ENCODE results near the gene FSTL5. TPM values are rescaled to one million over a fixed set of nuclear protein-coding genes. Genes with fewer than 3 reads are reported as not detected.

FSTL5 gene
- total and polyA plus RNA-seq, 2 of the 8 experiments (the other 6 are each of a cell fraction or from before 2014, with no cell fraction given) = 0.09 to 0.32 TPM

DNA sequence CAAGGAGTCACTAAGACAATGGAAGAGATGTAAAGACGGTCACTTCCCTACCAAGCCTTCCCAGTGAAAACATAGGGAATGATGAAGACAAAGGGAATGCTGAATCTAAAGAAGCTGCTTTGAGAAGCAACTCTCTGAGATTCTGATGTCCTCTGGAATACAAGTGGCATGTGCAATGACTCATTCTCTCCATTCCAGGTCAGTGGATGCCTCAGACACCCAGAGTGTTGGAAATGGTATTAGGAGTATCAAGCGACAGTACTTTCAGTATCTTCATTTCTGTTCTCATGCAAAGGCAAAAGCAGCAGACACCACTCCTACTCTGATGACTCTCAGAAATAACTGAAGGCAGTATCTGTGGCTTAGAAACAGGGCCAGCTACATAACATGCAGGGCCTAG lies 102.6 kb downstream of the FSTL5 start:
- Histone ChIP-seq H3K27ac (ENCODE audit: low read depth, low read length) (no peak overlapping the region), H2BK20ac (ENCODE audit: low read length) (no peak overlapping the region), H3K4me2 (ENCODE audit: insufficient read depth in 1 of 2, low read depth in 2 of 2, low read length in 2 of 2) (peak overlapping the region; percentile 31 to 41; a peak in 2 of 4 replicates), H3K9me3 (ENCODE audit: insufficient read depth in 2 of 2, low read depth in 1 of 2, low read length in 1 of 2) (no peaks in the 10 kb centered on the region), H3K23me2 (ENCODE audit: low read depth, low read length) (no peaks in the 10 kb centered on the region), H2AFZ (ENCODE audit: low read length) (peak overlapping the region; percentile 43), H4K5ac (ENCODE audit: insufficient read length, low read depth, low read length) (no peak overlapping the region), H4K20me1 (replicated peaks in 1 of 2; ENCODE audit: control insufficient read depth in 1 of 2, insufficient read depth in 2 of 2, low read length in 2 of 2) (no peaks in the 10 kb centered on the region), H3K79me1 (ENCODE audit: low read depth, low read length) (no peaks in the 10 kb centered on the region), H2AK5ac (ENCODE audit: low read depth, low read length) (no peak overlapping the region), H3K23ac (ENCODE audit: insufficient read length) (no peak overlapping the region), H3K4me1 (replicated peaks in 1 of 4; ENCODE audit: control insufficient read depth in 3 of 4, insufficient read depth in 4 of 4, low read length in 3 of 4) (peaks cover 0 to 7% (median 2%) of the 10 kb centered on the region in 4 experiments; a peak in 2 of 7 replicates), H3K27me3 (replicated peaks in 1 of 4; ENCODE audit: control insufficient read depth in 3 of 4, extremely low read depth in 1 of 4, insufficient read depth in 3 of 4, low read length in 3 of 4) (no peaks in the 10 kb centered on the region), H3K9ac (replicated peaks in 1 of 4; ENCODE audit: extremely low read depth in 1 of 4, low read depth in 3 of 4, low read length in 3 of 4) (no peak overlapping the region), H3K56ac (replicated peaks; ENCODE audit: insufficient read length, low read depth, low read length) (no peak overlapping the region), H3K36me3 (ENCODE audit: control insufficient read depth in 2 of 4, insufficient read depth in 4 of 4, low read length in 3 of 4) (no peaks in the 10 kb centered on the region), H3K4me3 (ENCODE audit: extremely low read depth in 1 of 4, insufficient read depth in 2 of 4, low read depth in 3 of 4, low read length in 4 of 4) (no peak overlapping the region), H3K79me2 (ENCODE audit: control insufficient read depth in 1 of 2, insufficient read depth in 2 of 2, low read length in 2 of 2) (no peaks in the 10 kb centered on the region), H4K91ac (replicated peaks; ENCODE audit: insufficient read length, low read length) (no peak overlapping the region), H3K14ac (ENCODE audit: insufficient read length) (no peak overlapping the region), H2BK15ac (ENCODE audit: low read length) (no peak overlapping the region), H2BK12ac (ENCODE audit: low read depth, low read length) (no peak overlapping the region), H3K4ac (replicated peaks; ENCODE audit: insufficient read length, low read depth, low read length) (no peak overlapping the region), H4K8ac (ENCODE audit: extremely low read depth, insufficient read depth, low read length) (no peak overlapping the region), H2BK120ac (replicated peaks; ENCODE audit: low read depth, low read length) (no peak overlapping the region), H2BK5ac (ENCODE audit: low read depth, low read length) (0 out of 2 replicates have a peak overlapping the region, but pooled peaks have one; percentile 0), H3K18ac (ENCODE audit: extremely low read depth, low read length) (no peak overlapping the region)
- FAIRE-seq (peak; percentile 63), DNase-seq (ENCODE audit: low read depth in 1 of 2, low spot score in 2 of 2) (peak; percentile 23 to 44)
- CTCF ChIA-PET (ENCODE audit: partially characterized antibody) = no interaction called here
- 58% methylated on average over 2 of the region's 2 CpGs; no CpG with 5 or more reads in 1 of the 2 experiments for WGBS, 2 experiments (ENCODE audit: extremely low coverage in 1 of 2, insufficient coverage in 1 of 2, insufficient read length in 1 of 2, insufficient replicate concordance in 2 of 2, low coverage in 1 of 2, low lambda C conversion rate in 2 of 2, missing lambda C conversion rate in 1 of 2)
- POLR2A ChIA-PET (ENCODE audit: partially characterized antibody) = no interaction called here
- TF ChIP-seq SIN3A (conservative IDR thresholded peaks at IDR 0.05 in 1 of 2, IDR thresholded peaks at IDR 0.05 in 1 of 2; ENCODE audit: low read depth in 1 of 2, low read length in 2 of 2) (no peak), JUND (IDR thresholded peaks at IDR 0.05; ENCODE audit: low read length) (peak; percentile 93)

All from H1 (cell line).